ENCODE results near the gene DDR2. TPM values are rescaled to one million over a fixed set of nuclear protein-coding genes. Genes with fewer than 3 reads are reported as not detected.

DDR2 gene
- total RNA-seq, 1 donor from 2014 or later: 4.7 TPM

- H3K4me3 ChIP-seq (ENCODE audit: low read depth, low read length): no peak overlapping the region
- H3K36me3 ChIP-seq (ENCODE audit: control insufficient read depth, insufficient read depth, low read length): no peaks in the 10 kb centered on the region
- TF ChIP-seq CTCF (IDR thresholded peaks at IDR 0.05; ENCODE audit: insufficient read depth, low read length, severe bottlenecking): no peak
- no peaks in the 10 kb centered on the region for H3K27me3 ChIP-seq (ENCODE audit: control insufficient read depth, insufficient read depth, low read length)
- FAIRE-seq (no peak), DNase-seq (ENCODE audit: low read depth) (no peak)
These were observed 77.0 kb downstream of the DDR2 start for GRCh38 chr1:162709132-162709860.

GRCh38 chr1:162709870-162710269 is 77.6 kb downstream of the DDR2 start:
- peak; percentile 24 for DNase-seq (ENCODE audit: low read depth)
- FAIRE-seq: no peak
- Histone ChIP-seq H3K27me3 (ENCODE audit: control insufficient read depth, insufficient read depth, low read length) (no peaks in the 10 kb centered on the region), H3K36me3 (ENCODE audit: control insufficient read depth, insufficient read depth, low read length) (no peaks in the 10 kb centered on the region), H3K4me3 (ENCODE audit: low read depth, low read length) (no peak overlapping the region)
- no peak for TF ChIP-seq CTCF (IDR thresholded peaks at IDR 0.05; ENCODE audit: insufficient read depth, low read length, severe bottlenecking)

DNA sequence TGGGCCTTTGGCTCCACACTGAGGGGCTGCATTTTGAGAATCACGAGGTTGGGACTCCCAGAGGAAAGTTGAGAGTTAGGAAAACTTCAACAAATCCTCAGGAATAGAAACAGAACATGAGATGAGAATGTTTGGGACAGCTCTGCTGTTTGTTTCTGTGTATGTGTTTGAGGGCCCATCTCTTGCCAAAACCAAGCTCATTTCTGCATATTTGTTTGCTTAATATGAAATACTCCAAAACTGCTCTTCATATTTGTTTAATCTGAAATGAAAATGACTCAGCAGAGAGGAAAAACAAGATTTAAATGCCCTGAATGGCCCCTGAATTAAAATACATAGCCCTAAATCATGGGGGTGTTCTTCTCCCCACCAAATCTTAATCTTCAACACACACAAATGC is 78.1 kb downstream of the DDR2 start:
- H3K36me3 ChIP-seq (ENCODE audit: control insufficient read depth, insufficient read depth, low read length): no peaks in the 10 kb centered on the region
- TF ChIP-seq CTCF (IDR thresholded peaks at IDR 0.05; ENCODE audit: insufficient read depth, low read length, severe bottlenecking): no peak
- FAIRE-seq (no peak), DNase-seq (ENCODE audit: low read depth) (peak; percentile 18)
- H3K4me3 ChIP-seq (ENCODE audit: low read depth, low read length): no peak overlapping the region
- H3K27me3 ChIP-seq (ENCODE audit: control insufficient read depth, insufficient read depth, low read length): no peaks in the 10 kb centered on the region

DNA sequence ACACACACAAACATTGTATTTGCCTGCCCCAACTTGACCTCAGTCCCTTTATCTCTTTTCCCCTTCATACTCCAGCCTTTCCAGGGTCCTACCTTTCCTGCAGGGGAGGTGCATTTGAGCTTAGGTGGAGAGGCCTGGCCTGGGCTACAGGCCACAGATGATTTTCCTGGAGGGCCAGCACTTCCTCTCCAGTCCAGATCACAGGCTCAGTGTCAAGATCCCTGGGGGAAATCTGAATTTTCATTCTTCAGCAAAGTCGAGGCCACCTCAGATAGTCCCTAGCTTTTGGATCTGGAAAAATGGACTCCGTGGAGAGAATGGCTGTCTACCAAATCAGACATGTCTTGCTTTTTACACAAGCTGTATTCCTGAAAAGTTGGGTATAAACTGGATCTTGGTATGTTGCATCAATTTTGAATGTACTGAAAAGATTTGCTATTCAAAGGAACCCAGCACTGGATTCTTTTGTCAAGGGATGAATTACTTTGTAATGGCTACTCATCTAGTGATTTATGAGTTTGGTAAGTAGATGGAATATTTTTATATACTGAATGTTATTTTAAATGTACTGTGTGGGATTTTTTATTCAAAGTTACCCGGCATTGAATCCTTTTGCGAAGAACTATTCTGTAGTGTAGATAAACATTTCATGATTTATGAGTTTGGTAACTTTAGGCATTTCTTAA is 78.7 kb downstream of the DDR2 start:
- Histone ChIP-seq H3K27me3 (ENCODE audit: control insufficient read depth, insufficient read depth, low read length) (no peaks in the 10 kb centered on the region), H3K36me3 (ENCODE audit: control insufficient read depth, insufficient read depth, low read length) (no peaks in the 10 kb centered on the region), H3K4me3 (ENCODE audit: low read depth, low read length) (no peak overlapping the region)
- DNase-seq (ENCODE audit: low read depth) (no peak), FAIRE-seq (no peak)
- TF ChIP-seq CTCF (IDR thresholded peaks at IDR 0.05; ENCODE audit: insufficient read depth, low read length, severe bottlenecking): no peak

DNA sequence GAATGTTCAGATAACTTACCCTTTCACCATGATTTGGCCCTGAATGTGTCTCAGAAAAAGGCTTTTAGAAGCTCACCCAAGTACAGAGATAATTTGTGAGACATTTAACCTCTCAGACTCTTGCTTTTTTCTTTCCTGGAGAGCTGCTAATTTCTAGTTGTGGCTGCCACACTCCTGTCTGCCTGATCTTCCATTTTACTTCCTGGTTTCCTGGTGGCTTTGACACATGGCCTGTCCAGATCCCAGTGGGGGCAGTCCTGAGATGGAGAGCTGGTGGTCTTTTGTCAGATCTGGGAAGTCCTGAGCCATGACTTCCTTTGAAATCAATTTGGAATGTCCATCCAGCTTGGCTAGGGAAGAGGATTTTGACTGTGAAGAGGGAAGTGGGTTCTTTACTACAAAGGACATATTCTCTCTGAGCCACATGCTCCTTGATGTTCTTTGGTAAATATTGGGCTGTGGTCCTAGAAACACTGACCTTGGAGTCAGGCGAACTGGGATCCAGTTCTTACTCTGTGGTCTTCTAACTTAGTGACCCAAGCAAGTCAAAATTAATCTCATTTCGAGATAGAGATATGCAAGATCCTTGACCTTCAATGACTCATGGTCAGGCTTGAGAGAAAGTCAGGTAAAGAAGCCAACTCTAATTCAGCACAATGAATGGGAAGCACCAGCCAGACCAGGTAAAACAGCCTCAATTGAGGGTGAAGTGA is 80.2 kb downstream of the DDR2 start:
- H3K36me3 ChIP-seq (ENCODE audit: control insufficient read depth, insufficient read depth, low read length): no peaks in the 10 kb centered on the region
- no peaks in the 10 kb centered on the region for H3K27me3 ChIP-seq (ENCODE audit: control insufficient read depth, insufficient read depth, low read length)
- FAIRE-seq: no peak

More for the DNA sequence above, 80.2 kb downstream of the DDR2 start:
- no peak overlapping the region for H3K4me3 ChIP-seq (ENCODE audit: low read depth, low read length)
- DNase-seq (ENCODE audit: low read depth): no peak
- no peak for TF ChIP-seq CTCF (IDR thresholded peaks at IDR 0.05; ENCODE audit: insufficient read depth, low read length, severe bottlenecking)
